ENCODE measurements around the gene PIEZO2.

Gene PIEZO2

DNA sequence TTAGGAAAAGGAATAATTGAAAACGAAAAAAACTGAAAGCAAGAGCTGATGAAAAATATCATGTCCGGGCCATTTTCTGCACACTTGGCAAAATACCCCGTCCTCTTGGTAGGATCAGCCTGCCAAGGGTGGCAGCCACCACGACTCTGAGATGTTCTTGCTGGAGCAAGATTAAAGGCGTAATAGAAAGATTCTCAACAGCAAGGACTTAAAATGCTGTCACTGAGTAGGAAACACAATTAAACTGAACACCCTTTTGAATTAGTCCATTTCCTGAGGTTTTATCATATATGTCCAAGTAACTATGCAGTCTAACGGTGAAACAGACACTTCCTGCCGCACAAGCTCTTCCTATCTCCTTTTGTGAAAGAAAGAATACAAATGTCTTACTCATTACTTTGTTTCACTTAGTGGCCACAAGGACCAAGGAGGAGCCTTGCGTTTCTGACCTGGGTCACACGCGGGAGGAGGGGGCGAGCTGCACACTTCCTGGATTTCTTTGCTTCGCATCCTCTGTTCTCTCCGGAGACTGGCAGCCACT, 222.7 kb downstream of the PIEZO2 start:
- Histone ChIP-seq H3K36me3 (ENCODE audit: control insufficient read depth in 2 of 2, insufficient read depth in 1 of 2, low read length in 2 of 2) (no peaks in the 10 kb centered on the region), H3K4me1 (ENCODE audit: control insufficient read depth, insufficient read depth, low read length) (no peaks in the 10 kb centered on the region; the same call in 1 of the 2 replicates), H3K4me3 (ENCODE audit: low read depth, low read length) (no peak overlapping the region; the same call in 1 of the 2 replicates), H3K9me3 (ENCODE audit: control insufficient read depth, insufficient read depth, low read depth, low read length) (no peaks in the 10 kb centered on the region), H3K27ac (ENCODE audit: extremely low read depth, low read depth, low read length) (no peak overlapping the region)
- ChIA-PET CTCF (interaction anchor here (0.7 to 1.5 kb wide), 6 partner anchors 32 to 227 kb away, joined by 3 to 5 read pairs (median 4); no protein-coding TSS in a partner anchor), POLR2A (no interaction called here)
- no peak for TF ChIP-seq ZBTB17 (tag by site-specific recombination; IDR thresholded peaks at IDR 0.05)
- TF ChIP-seq PRDM1 (tag by site-specific recombination; IDR thresholded peaks at IDR 0.05): no peak
- TF ChIP-seq KLF16 (tag by site-specific recombination; IDR thresholded peaks at IDR 0.05): no peak
- TF ChIP-seq, protein P1, sequence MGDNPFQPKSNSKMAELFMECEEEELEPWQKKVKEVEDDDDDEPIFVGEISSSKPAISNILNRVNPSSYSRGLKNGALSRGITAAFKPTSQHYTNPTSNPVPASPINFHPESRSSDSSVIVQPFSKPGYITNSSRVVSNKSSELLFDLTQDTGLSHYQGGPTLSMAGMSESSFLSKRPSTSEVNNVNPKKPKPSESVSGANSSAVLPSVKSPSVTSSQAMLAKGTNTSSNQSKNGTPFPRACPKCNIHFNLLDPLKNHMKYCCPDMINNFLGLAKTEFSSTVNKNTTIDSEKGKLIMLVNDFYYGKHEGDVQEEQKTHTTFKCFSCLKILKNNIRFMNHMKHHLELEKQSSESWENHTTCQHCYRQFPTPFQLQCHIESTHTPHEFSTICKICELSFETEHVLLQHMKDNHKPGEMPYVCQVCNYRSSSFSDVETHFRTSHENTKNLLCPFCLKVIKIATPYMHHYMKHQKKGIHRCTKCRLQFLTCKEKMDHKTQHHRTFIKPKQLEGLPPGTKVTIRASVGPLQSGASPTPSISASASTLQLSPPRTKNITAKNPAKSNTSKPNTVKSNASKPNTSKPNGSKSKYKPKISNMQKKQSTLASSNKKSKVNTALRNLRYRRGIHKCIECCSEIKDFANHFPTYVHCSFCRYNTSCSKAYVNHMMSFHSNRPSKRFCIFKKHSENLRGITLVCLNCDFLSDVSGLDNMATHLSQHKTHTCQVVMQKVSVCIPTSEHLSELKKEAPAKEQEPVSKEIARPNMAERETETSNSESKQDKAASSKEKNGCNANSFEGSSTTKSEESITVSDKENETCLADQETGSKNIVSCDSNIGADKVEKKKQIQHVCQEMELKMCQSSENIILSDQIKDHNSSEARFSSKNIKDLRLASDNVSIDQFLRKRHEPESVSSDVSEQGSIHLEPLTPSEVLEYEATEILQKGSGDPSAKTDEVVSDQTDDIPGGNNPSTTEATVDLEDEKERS (tag by site-specific recombination; IDR thresholded peaks at IDR 0.05): no peak

DNA sequence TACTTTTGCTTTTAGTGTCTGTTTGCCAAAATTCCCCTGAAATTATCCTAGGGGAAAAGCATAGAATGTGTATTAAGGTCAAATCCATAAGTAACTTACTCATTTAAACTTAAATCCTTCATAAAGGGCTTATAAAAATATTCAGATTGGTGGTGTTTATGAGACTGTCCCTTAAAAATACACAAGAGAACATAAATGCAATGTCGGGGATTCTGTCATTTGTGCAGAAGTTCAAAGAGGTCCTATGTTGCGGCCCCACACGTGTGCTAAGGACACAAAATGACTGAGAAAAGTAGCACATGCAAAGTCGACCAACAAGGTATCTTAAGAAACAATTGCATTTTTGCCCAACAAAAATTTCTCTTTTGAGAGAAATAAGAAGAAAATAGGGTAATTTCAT, 225.1 kb downstream of the PIEZO2 start:
- ChIA-PET CTCF (no interaction called here), POLR2A (no interaction called here)
- Histone ChIP-seq H3K4me3 (ENCODE audit: low read depth, low read length) (no peak overlapping the region), H3K9me3 (ENCODE audit: control insufficient read depth, insufficient read depth, low read depth, low read length) (no peaks in the 10 kb centered on the region), H3K27ac (ENCODE audit: extremely low read depth, low read depth, low read length) (no peak overlapping the region), H3K36me3 (ENCODE audit: control insufficient read depth in 2 of 2, insufficient read depth in 1 of 2, low read length in 2 of 2) (no peaks in the 10 kb centered on the region), H3K4me1 (ENCODE audit: control insufficient read depth, insufficient read depth, low read length) (no peaks in the 10 kb centered on the region; the same call in 1 of the 2 replicates)
- TF ChIP-seq YY2 (tag by site-specific recombination; IDR thresholded peaks at IDR 0.05) (no peak), MEIS1 (CRISPR knock-in tag; IDR thresholded peaks at IDR 0.05; ENCODE audit: borderline replicate concordance) (no peak), ZNF792 (tag by site-specific recombination; IDR thresholded peaks at IDR 0.05) (no peak), GLI4 (tag by site-specific recombination; IDR thresholded peaks at IDR 0.05) (no peak), ZNF600 (tag by site-specific recombination; IDR thresholded peaks at IDR 0.05) (no peak), ZNF155 (tag by site-specific recombination; IDR thresholded peaks at IDR 0.05) (no peak), ZNF24 (tag by site-specific recombination; IDR thresholded peaks at IDR 0.05) (no peak), ZNF140 (tag by site-specific recombination; IDR thresholded peaks at IDR 0.05) (no peak), ZNF211 (tag by site-specific recombination; IDR thresholded peaks at IDR 0.05; ENCODE audit: low read depth) (no peak), RBAK (tag by site-specific recombination; IDR thresholded peaks at IDR 0.05) (no peak), ZNF776 (tag by site-specific recombination; IDR thresholded peaks at IDR 0.05; ENCODE audit: borderline replicate concordance) (no peak)
- TF ChIP-seq, protein P2, sequence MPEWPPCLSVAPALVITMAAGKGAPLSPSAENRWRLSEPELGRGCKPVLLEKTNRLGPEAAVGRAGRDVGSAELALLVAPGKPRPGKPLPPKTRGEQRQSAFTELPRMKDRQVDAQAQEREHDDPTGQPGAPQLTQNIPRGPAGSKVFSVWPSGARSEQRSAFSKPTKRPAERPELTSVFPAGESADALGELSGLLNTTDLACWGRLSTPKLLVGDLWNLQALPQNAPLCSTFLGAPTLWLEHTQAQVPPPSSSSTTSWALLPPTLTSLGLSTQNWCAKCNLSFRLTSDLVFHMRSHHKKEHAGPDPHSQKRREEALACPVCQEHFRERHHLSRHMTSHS (tag by site-specific recombination; IDR thresholded peaks at IDR 0.05): no peak

DNA sequence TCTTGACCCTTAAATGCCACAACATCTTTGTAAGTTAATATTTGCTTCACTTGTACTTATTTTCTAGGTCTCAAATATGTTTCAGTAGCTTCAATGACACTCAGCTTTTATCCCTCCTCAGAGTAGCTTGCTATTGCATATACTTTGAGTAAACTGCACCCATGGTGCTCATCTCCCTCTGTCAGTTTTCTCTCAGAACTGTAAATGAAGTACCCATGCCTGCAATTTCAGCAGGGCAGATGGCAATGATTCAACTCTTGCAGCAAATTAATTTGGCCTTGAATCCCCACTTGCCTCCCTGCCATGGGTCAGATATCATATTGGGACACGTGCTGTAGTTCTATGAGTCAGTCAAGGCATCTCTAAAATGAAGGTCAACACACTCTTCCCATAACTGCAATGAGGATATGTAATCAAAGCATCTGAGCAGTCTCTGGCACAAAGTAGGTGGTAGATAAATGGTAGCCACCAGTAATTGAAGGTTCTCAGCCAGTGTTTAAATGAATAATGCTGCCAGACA, 225.8 kb downstream of the PIEZO2 start:
- TF ChIP-seq, protein P3, sequence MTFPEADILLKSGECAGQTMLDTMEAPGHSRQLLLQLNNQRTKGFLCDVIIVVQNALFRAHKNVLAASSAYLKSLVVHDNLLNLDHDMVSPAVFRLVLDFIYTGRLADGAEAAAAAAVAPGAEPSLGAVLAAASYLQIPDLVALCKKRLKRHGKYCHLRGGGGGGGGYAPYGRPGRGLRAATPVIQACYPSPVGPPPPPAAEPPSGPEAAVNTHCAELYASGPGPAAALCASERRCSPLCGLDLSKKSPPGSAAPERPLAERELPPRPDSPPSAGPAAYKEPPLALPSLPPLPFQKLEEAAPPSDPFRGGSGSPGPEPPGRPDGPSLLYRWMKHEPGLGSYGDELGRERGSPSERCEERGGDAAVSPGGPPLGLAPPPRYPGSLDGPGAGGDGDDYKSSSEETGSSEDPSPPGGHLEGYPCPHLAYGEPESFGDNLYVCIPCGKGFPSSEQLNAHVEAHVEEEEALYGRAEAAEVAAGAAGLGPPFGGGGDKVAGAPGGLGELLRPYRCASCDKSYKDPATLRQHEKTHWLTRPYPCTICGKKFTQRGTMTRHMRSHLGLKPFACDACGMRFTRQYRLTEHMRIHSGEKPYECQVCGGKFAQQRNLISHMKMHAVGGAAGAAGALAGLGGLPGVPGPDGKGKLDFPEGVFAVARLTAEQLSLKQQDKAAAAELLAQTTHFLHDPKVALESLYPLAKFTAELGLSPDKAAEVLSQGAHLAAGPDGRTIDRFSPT (tag by site-specific recombination; IDR thresholded peaks at IDR 0.05): no peak
- TF ChIP-seq SCRT1 (tag by site-specific recombination; IDR thresholded peaks at IDR 0.05; ENCODE audit: borderline replicate concordance) (no peak), ZNF132 (tag by site-specific recombination; IDR thresholded peaks at IDR 0.05; ENCODE audit: borderline replicate concordance) (no peak), ZNF521 (tag by site-specific recombination; IDR thresholded peaks at IDR 0.05) (no peak), ZFP69B (tag by site-specific recombination; IDR thresholded peaks at IDR 0.05) (no peak), ZNF366 (tag by site-specific recombination; conservative IDR thresholded peaks at IDR 0.05) (no peak)
- Histone ChIP-seq H3K27ac (ENCODE audit: extremely low read depth, low read depth, low read length) (no peak overlapping the region), H3K4me1 (ENCODE audit: control insufficient read depth, insufficient read depth, low read length) (no peaks in the 10 kb centered on the region), H3K4me3 (ENCODE audit: low read depth, low read length) (no peak overlapping the region), H3K9me3 (ENCODE audit: control insufficient read depth, insufficient read depth, low read depth, low read length) (no peaks in the 10 kb centered on the region), H3K36me3 (ENCODE audit: control insufficient read depth in 2 of 2, insufficient read depth in 1 of 2, low read length in 2 of 2) (no peaks in the 10 kb centered on the region)
- POLR2A ChIA-PET: no interaction called here
- CTCF ChIA-PET: no interaction called here
